SK-N-SH treated with all-trans-retinoic acid at 6 μM for 48 hours (cell line): ENCODE data around the gene CTRB2.

Experiments used
- ATAC-seq: fragments of 200-7000 bp; cut with Tn5 transposase; 3 replicates; pipeline ENCODE4 v1.9.1; 2020; ENCODE audit warnings: mild to moderate bottlenecking, moderate library complexity
- ARNTL ChIP-seq: fragments of 450-650 bp; formaldehyde crosslinking; IDR thresholded peaks from 2 replicates; pipeline ENCODE4 v1.5.0; 2020; ENCODE audit warnings: low read depth, mild to moderate bottlenecking, moderate library complexity, borderline replicate concordance
- BACH2 ChIP-seq: fragments of 250-450 bp; sonication (Bioruptor Pico); IDR thresholded peaks from 2 replicates; pipeline ENCODE4 v1.9.0; 2021; ENCODE audit warnings: mild to moderate bottlenecking, borderline replicate concordance
- CSDC2 ChIP-seq: fragments of 250-450 bp; sonication (Bioruptor Pico); IDR thresholded peaks from 2 replicates; pipeline ENCODE4 v1.5.0; 2020; ENCODE audit warnings: mild to moderate bottlenecking, moderate library complexity
- ESRRG ChIP-seq: fragments of 250-450 bp; sonication (Bioruptor Pico); IDR thresholded peaks from 2 replicates; pipeline ENCODE4 v1.6.1; 2021; ENCODE audit warnings: mild to moderate bottlenecking
- GLIS3 ChIP-seq: fragments of 250-450 bp; sonication (Bioruptor Pico); IDR thresholded peaks from 2 replicates; pipeline ENCODE4 v1.5.0; 2020; ENCODE audit warnings: mild to moderate bottlenecking, moderate library complexity
- ISL1 ChIP-seq: fragments of 250-450 bp; sonication (Bioruptor Pico); IDR thresholded peaks from 2 replicates; pipeline ENCODE4 v2.1.2; 2022; ENCODE audit warnings: mild to moderate bottlenecking, moderate library complexity
- OSR1 ChIP-seq: fragments of 250-450 bp; sonication (Bioruptor Pico); IDR thresholded peaks from 2 replicates; pipeline ENCODE4 v1.8.0; 2022; ENCODE audit warnings: moderate library complexity, mild to moderate bottlenecking, inconsistent platforms
- PPARA ChIP-seq: fragments of 250-450 bp; sonication (Bioruptor Pico); IDR thresholded peaks from 2 replicates; pipeline ENCODE4 v1.5.0; 2020; ENCODE audit warnings: mild to moderate bottlenecking, borderline replicate concordance
- RARB ChIP-seq: fragments of 250-450 bp; sonication (Bioruptor Pico); IDR thresholded peaks from 2 replicates; pipeline ENCODE4 v1.8.0; 2021; ENCODE audit warnings: mild to moderate bottlenecking, moderate library complexity
- TCF4 ChIP-seq: fragments of 250-450 bp; sonication (Bioruptor Pico); IDR thresholded peaks from 2 replicates; pipeline ENCODE4 v1.8.0; 2021; ENCODE audit warnings: mild to moderate bottlenecking, moderate library complexity, borderline replicate concordance
- TOX ChIP-seq: fragments of 250-450 bp; sonication (Bioruptor Pico); IDR thresholded peaks from 2 replicates; pipeline ENCODE4 v1.8.0; 2021; ENCODE audit warnings: mild to moderate bottlenecking, moderate library complexity, borderline replicate concordance
- ZC3H10 ChIP-seq: fragments of 250-450 bp; sonication (Bioruptor Pico); IDR thresholded peaks from 2 replicates; pipeline ENCODE4 v1.5.1; 2021; ENCODE audit warnings: mild to moderate bottlenecking, moderate library complexity
- ZFP3 ChIP-seq: fragments of 250-450 bp; sonication (Bioruptor Pico); IDR thresholded peaks from 2 replicates; pipeline ENCODE4 v1.5.0; 2020; ENCODE audit warnings: mild to moderate bottlenecking, moderate library complexity
- ZFP30 ChIP-seq: fragments of 450-650 bp; formaldehyde crosslinking; IDR thresholded peaks from 2 replicates; pipeline ENCODE4 v1.5.0; 2022; ENCODE audit warnings: mild to moderate bottlenecking, moderate library complexity
- ZNF565 ChIP-seq: fragments of 450-650 bp; formaldehyde crosslinking; conservative IDR thresholded peaks from 2 replicates; pipeline ENCODE4 v1.5.0; 2020; ENCODE audit warnings: low read depth, mild to moderate bottlenecking, moderate library complexity
- ZNF8 ChIP-seq: fragments of 450-650 bp; formaldehyde crosslinking; IDR thresholded peaks from 2 replicates; pipeline ENCODE4 v1.5.0; 2020; ENCODE audit warnings: mild to moderate bottlenecking, moderate library complexity
- TF ChIP-seq, protein P1 (sequence below): fragments of 250-450 bp; sonication (Bioruptor Pico); IDR thresholded peaks from 2 replicates; pipeline ENCODE4 v1.5.0; 2020; ENCODE audit warnings: mild to moderate bottlenecking, moderate library complexity
- TF ChIP-seq, protein P2 (sequence below): fragments of 250-450 bp; sonication (Bioruptor Pico); IDR thresholded peaks from 2 replicates; pipeline ENCODE4 v1.5.1; 2020; ENCODE audit warnings: low read depth, mild to moderate bottlenecking, moderate library complexity
- TF ChIP-seq, protein P3 (sequence below): fragments of 250-450 bp; sonication (Bioruptor Pico); IDR thresholded peaks from 2 replicates; pipeline ENCODE4 v1.8.0; 2020; ENCODE audit warnings: mild to moderate bottlenecking, moderate library complexity, borderline replicate concordance
- TF ChIP-seq, protein P4 (sequence below): fragments of 250-450 bp; sonication (Bioruptor Pico); IDR thresholded peaks from 2 replicates; pipeline ENCODE4 v1.5.1; 2021; ENCODE audit warnings: mild to moderate bottlenecking, moderate library complexity
- TF ChIP-seq, protein P5 (sequence below): fragments of 250-450 bp; sonication (Bioruptor Pico); IDR thresholded peaks from 2 replicates; pipeline ENCODE4 v1.8.0; 2021; ENCODE audit warnings: low read depth, mild to moderate bottlenecking, moderate library complexity, borderline replicate concordance

The CTRB2 gene

DNA sequence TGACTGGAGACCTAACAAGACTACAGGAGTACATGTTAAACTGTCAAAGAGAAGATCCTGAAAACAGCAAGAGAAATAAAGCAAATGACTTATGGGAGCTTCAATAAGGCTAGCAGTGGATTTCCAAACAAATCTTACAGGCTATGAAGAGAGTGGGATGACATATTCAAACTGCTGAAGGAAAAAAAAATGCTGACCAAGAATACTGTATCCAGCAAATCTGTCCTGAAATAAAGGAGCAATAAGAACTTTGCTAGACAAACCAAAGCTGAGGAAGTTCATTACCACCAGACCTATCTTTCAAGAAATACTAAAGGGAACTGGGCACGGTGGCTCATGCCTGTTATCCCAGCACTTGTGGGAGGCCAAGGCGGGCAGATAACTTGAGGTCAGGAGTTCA lies 30.0 kb downstream of the CTRB2 start:
- TF ChIP-seq OSR1 (no peak), TCF4 (CRISPR knock-in tag) (no peak), ZNF565 (CRISPR knock-in tag) (no peak), BACH2 (CRISPR knock-in tag) (no peak), ZFP3 (no peak), TOX (no peak), ZC3H10 (no peak), GLIS3 (CRISPR knock-in tag) (no peak), ISL1 (CRISPR knock-in tag) (no peak), ZFP30 (CRISPR knock-in tag) (no peak), ESRRG (CRISPR knock-in tag) (no peak), ARNTL (CRISPR knock-in tag) (no peak)
- TF ChIP-seq, protein P1, sequence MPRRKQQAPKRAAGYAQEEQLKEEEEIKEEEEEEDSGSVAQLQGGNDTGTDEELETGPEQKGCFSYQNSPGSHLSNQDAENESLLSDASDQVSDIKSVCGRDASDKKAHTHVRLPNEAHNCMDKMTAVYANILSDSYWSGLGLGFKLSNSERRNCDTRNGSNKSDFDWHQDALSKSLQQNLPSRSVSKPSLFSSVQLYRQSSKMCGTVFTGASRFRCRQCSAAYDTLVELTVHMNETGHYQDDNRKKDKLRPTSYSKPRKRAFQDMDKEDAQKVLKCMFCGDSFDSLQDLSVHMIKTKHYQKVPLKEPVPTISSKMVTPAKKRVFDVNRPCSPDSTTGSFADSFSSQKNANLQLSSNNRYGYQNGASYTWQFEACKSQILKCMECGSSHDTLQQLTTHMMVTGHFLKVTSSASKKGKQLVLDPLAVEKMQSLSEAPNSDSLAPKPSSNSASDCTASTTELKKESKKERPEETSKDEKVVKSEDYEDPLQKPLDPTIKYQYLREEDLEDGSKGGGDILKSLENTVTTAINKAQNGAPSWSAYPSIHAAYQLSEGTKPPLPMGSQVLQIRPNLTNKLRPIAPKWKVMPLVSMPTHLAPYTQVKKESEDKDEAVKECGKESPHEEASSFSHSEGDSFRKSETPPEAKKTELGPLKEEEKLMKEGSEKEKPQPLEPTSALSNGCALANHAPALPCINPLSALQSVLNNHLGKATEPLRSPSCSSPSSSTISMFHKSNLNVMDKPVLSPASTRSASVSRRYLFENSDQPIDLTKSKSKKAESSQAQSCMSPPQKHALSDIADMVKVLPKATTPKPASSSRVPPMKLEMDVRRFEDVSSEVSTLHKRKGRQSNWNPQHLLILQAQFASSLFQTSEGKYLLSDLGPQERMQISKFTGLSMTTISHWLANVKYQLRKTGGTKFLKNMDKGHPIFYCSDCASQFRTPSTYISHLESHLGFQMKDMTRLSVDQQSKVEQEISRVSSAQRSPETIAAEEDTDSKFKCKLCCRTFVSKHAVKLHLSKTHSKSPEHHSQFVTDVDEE, result no peak
- ATAC-seq, result no peak

DNA sequence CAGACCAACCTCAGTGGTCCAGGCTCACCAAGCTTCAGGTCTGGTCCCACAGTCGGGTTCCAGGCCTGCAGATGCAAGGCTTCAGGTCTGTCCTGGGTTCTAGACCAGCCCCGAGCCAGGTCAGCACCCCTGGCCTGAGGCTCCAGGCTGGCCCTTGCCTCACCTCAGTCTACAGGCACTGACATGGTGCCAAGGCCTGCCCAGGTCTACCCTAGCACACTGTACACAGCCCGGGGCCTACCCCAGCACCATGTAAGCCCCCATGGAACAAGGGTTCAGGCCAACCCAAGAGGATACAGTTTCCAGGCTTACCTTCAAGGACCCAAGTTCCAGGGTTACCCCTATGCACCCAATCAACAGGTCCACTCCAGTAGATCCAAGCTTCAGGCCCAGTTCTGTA lies 31.9 kb downstream of the CTRB2 start:
- ATAC-seq, result no peak

More for the DNA sequence above, 31.9 kb downstream of the CTRB2 start:
- TF ChIP-seq, protein P2, sequence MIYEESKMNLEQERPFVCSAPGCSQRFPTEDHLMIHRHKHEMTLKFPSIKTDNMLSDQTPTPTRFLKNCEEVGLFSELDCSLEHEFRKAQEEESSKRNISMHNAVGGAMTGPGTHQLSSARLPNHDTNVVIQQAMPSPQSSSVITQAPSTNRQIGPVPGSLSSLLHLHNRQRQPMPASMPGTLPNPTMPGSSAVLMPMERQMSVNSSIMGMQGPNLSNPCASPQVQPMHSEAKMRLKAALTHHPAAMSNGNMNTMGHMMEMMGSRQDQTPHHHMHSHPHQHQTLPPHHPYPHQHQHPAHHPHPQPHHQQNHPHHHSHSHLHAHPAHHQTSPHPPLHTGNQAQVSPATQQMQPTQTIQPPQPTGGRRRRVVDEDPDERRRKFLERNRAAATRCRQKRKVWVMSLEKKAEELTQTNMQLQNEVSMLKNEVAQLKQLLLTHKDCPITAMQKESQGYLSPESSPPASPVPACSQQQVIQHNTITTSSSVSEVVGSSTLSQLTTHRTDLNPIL (CRISPR knock-in tag), result no peak
- TF ChIP-seq PPARA (CRISPR knock-in tag), result no peak
- no peak for TF ChIP-seq ZNF565 (CRISPR knock-in tag)
- no peak for TF ChIP-seq TOX
- no peak for TF ChIP-seq CSDC2 (CRISPR knock-in tag)
- TF ChIP-seq, protein P3, sequence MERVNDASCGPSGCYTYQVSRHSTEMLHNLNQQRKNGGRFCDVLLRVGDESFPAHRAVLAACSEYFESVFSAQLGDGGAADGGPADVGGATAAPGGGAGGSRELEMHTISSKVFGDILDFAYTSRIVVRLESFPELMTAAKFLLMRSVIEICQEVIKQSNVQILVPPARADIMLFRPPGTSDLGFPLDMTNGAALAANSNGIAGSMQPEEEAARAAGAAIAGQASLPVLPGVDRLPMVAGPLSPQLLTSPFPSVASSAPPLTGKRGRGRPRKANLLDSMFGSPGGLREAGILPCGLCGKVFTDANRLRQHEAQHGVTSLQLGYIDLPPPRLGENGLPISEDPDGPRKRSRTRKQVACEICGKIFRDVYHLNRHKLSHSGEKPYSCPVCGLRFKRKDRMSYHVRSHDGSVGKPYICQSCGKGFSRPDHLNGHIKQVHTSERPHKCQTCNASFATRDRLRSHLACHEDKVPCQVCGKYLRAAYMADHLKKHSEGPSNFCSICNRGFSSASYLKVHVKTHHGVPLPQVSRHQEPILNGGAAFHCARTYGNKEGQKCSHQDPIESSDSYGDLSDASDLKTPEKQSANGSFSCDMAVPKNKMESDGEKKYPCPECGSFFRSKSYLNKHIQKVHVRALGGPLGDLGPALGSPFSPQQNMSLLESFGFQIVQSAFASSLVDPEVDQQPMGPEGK (CRISPR knock-in tag), result no peak
- TF ChIP-seq ZFP3, result no peak
- TF ChIP-seq, protein P1, result no peak
- no peak for TF ChIP-seq ZNF8 (CRISPR knock-in tag)
- TF ChIP-seq, protein P4, sequence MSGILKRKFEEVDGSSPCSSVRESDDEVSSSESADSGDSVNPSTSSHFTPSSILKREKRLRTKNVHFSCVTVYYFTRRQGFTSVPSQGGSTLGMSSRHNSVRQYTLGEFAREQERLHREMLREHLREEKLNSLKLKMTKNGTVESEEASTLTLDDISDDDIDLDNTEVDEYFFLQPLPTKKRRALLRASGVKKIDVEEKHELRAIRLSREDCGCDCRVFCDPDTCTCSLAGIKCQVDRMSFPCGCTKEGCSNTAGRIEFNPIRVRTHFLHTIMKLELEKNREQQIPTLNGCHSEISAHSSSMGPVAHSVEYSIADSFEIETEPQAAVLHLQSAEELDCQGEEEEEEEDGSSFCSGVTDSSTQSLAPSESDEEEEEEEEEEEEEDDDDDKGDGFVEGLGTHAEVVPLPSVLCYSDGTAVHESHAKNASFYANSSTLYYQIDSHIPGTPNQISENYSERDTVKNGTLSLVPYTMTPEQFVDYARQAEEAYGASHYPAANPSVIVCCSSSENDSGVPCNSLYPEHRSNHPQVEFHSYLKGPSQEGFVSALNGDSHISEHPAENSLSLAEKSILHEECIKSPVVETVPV, result no peak
- TF ChIP-seq RARB (CRISPR knock-in tag), result no peak
- no peak for TF ChIP-seq ESRRG (CRISPR knock-in tag)
- TF ChIP-seq ZFP30 (CRISPR knock-in tag), result no peak
- TF ChIP-seq OSR1, result no peak
- no peak for TF ChIP-seq TCF4 (CRISPR knock-in tag)
- TF ChIP-seq, protein P5, sequence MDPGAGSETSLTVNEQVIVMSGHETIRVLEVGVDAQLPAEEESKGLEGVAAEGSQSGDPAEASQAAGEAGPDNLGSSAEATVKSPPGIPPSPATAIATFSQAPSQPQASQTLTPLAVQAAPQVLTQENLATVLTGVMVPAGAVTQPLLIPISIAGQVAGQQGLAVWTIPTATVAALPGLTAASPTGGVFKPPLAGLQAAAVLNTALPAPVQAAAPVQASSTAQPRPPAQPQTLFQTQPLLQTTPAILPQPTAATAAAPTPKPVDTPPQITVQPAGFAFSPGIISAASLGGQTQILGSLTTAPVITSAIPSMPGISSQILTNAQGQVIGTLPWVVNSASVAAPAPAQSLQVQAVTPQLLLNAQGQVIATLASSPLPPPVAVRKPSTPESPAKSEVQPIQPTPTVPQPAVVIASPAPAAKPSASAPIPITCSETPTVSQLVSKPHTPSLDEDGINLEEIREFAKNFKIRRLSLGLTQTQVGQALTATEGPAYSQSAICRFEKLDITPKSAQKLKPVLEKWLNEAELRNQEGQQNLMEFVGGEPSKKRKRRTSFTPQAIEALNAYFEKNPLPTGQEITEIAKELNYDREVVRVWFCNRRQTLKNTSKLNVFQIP (CRISPR knock-in tag), result no peak
- no peak for TF ChIP-seq ZC3H10
- TF ChIP-seq ISL1 (CRISPR knock-in tag), result no peak
